PC-3 (cell line): ENCODE data around the gene MACO1.

Experiments
- EZH2 ChIP-seq: fragments of 300-600 bp; sonication (generic); IDR thresholded peaks from one replicate; pipeline ENCODE4 v1.6.1; 2017; ENCODE audit warnings: antibody characterized with exemption, mild to moderate bottlenecking, low read length; ENCODE audit not compliant: unreplicated experiment
- EZH2phosphoT487 ChIP-seq: fragments of 300-600 bp; sonication (generic); IDR thresholded peaks from 2 replicates; pipeline ENCODE4 v1.6.1; 2018; ENCODE audit warnings: mild to moderate bottlenecking, antibody characterized with exemption, low read length, borderline replicate concordance
- TF ChIP-seq, protein P1 (sequence below): fragments of 300-600 bp; sonication (generic); conservative IDR thresholded peaks from 2 replicates; pipeline ENCODE4 v1.5.1; 2017; ENCODE audit warnings: antibody characterized with exemption, low read depth, mild to moderate bottlenecking, low read length

DNA sequence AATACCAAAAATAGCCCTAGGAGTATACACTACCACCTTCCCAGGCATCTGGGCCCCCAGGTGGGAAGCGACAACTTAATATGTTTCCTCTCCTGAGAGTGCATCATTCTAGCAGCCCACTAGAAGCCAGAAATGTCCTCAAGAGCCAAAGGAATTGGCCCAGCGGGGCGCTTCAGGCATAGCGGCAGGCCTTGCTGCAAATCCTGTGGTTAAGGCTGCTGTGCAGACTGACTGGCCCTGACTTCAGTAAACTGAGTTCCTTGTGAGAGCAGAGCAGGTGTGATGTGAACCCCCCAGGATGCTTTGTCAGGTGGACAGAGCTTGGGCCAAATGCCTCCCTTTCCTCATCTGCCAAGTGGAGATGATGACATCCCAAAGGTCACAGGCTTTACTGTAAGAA lies 83.0 kb downstream of the MACO1 start:
- TF ChIP-seq, protein P1, sequence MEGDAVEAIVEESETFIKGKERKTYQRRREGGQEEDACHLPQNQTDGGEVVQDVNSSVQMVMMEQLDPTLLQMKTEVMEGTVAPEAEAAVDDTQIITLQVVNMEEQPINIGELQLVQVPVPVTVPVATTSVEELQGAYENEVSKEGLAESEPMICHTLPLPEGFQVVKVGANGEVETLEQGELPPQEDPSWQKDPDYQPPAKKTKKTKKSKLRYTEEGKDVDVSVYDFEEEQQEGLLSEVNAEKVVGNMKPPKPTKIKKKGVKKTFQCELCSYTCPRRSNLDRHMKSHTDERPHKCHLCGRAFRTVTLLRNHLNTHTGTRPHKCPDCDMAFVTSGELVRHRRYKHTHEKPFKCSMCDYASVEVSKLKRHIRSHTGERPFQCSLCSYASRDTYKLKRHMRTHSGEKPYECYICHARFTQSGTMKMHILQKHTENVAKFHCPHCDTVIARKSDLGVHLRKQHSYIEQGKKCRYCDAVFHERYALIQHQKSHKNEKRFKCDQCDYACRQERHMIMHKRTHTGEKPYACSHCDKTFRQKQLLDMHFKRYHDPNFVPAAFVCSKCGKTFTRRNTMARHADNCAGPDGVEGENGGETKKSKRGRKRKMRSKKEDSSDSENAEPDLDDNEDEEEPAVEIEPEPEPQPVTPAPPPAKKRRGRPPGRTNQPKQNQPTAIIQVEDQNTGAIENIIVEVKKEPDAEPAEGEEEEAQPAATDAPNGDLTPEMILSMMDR = no peak
- no peak for TF ChIP-seq EZH2
- TF ChIP-seq EZH2phosphoT487 = no peak
